Uterus (tissue), 2 donors: ENCODE data around the gene ZBTB17.

Source experiments
- CTCF ChIP-seq, 4 experiments: fragments of 200-600 bp in 2 of 4; fragments of 450-650 bp in 2 of 4; sonication (generic) in 2 of 4; IDR thresholded peaks; one replicate each; pipeline ENCODE4 v1.5.1; 2016 to 2019; ENCODE audit warnings: antibody characterized with exemption in 4 of 4, mild to moderate bottlenecking in 2 of 4, moderate library complexity in 1 of 4
- POLR2A ChIP-seq, 2 donors: fragments of 450-650 bp; IDR thresholded peaks; one replicate each; pipeline ENCODE4 v1.6.1; 2016; ENCODE audit warnings: antibody characterized with exemption in 2 of 2, mild to moderate bottlenecking in 1 of 2, moderate library complexity in 1 of 2

GRCh38 chr1:16023050-16023653 is 47.3 kb upstream of the ZBTB17 start:
- TF ChIP-seq CTCF (IDR thresholded peaks at IDR 0.05) (no peak), POLR2A (IDR thresholded peaks at IDR 0.05) (no peak)
